NK-92 (cell line): Measurements from ENCODE around the gene AVPR2.

Source experiments
- DNase-seq: peaks from one replicate; lab custom pipeline; 2025; ENCODE audit not compliant: unreplicated experiment; lab: John Stamatoyannopoulos, UW

AVPR2 gene

DNA sequence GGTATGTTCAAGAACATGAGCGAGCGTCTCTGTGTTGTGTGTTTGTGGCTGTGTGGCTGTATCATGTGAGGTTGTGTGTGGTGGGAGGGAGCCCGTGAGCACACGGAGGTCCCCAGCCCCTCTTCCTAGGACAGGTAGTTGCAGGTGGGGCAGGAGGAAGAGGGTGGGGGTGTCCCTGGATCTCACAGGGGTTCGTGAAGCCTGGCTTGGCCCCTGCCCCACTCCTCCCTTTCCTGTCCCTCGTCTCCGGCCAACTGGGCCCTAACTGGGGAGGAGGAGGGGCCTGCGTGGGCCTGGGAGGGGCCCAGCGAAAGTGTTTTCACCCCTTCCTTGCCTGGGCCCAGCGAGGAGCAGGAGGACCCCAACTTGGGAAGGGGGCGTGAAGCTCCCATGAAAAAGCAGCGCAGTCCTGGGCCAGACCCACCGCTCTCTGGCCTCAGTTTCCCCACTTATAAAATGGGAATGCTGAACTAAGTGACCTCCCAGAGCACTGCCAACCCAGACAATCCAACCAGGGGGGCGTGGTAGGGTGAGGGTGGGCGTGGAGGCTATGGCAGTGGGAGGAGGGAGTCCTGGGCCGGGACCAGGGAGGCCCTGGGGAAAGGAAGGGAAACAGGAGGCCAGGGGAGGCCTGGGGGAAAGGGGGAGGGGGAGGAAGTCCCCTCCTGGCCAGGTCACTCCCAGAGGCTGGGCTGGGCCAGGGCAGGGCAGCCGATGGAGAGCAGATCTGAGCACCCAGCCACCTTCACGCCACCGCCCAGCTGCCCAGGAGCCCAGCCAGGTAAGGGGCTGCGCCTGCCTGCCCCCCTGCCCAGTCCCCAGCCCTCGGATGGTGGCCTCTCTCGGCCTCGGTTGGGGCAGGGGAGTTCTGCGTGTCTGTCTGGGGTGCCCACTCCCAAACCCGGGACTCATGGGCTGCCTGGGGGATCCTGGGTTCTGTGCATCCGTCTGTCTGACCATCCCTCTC lies at the start of gene AVPR2:
Gene AVPR2 (plus strand): TSS at position 683 of the 967 bp plus-strand sequence. CDS start 473 bp downstream, outside the sequence.
- DNase-seq = no peak

DNA sequence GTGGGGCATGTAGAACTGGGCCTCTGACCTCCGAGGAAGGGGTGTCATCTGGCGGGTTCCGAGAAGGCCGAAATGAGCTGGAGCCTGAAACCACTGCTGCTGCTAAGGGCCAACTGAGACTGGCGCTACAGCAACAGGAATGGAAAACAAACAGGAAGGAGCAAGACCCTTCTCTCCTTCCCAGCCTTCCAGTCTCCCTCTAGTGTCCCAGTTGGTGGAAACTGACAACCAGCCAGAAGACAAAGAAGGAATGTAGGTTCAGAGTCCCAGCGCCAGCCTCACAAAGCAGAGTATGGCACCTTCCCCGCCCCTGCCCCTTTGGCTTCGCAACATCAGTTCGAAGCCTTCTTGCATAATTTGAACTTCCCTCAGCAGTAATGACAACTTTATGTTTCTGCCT lies 49.8 kb upstream of the AVPR2 start:
- no peak for DNase-seq

- DNase-seq = no peak
These were observed 47.0 kb upstream of the AVPR2 start for GRCh38 chrX:153857348-153857903.

- DNase-seq = no peak
These were observed 43.3 kb upstream of the AVPR2 start for GRCh38 chrX:153861151-153861550.

DNA sequence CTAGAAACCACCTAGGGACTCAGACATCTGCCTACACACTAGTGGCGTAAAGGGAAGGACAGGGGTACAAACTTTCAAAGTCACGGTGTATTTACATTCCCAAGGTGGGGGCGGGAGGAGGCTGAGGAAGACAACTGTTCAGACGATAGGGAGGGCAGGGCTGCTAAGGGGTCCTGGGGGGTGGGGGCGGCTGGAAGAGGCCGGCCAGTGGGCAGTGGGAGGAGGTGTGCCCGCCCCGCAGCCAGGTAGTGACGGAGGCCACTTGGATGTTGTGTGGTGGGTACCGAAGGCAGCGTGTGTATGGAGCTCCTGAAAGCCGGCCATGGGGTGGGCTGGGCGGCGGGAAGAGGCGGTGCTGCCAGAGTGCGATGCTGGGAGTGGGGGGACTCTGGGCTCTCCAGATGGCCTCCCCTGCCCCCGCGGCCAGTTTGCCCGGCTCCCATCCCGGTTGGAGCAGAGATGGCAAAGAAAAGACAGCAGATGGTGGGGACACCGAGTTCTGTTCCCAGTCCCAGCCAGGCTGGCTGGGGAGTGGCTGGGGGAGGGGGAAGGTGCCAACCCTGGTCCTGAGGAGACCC lies 42.7 kb upstream of the AVPR2 start:
- no peak for DNase-seq

DNA sequence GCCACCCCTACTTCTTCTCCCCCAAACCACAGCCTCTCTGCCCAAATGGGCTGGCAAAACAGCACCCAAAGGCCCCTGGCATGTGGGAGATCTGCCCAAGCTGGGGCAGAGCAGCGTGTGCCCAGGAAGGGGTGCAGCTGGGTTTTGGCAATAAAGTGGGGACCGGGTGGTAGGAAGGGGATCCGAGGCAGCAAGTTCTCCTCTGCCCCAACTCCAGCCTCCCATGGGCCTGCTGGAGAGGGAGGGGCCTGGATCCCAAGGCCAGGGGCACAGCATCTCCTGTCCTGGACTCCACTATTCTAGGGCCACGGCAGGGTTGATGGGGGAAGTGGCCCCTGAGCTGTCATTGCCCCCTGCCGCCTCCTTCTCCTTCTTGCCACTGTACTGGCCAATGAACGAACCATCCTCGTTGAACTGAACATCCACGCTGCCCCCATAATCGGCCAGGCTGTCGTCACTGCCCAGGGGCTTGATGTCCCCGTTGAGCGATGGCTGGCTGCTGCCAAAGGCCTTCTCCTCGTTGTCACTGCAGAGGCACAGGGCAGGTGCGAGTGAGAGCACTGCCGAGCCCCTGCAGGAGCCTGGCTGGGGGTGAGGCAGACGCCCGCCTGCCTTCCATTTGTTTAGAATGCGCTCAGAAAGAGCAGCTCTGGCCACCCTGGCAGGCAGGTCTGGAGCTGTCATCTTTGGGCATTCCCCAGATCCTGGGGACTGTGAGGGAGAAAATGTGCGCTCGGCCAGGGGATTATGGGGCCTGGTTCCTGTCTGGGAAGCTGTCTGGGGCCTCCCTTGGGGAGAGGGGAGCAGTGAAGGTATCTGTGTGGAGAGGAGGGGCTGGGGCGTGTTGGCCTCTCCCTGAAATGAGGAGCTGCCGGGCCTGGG lies 41.9 kb upstream of the AVPR2 start:
- no peak for DNase-seq

GRCh38 chrX:153863251-153863991 lies 41.1 kb upstream of the AVPR2 start:
- DNase-seq = no peak

DNA sequence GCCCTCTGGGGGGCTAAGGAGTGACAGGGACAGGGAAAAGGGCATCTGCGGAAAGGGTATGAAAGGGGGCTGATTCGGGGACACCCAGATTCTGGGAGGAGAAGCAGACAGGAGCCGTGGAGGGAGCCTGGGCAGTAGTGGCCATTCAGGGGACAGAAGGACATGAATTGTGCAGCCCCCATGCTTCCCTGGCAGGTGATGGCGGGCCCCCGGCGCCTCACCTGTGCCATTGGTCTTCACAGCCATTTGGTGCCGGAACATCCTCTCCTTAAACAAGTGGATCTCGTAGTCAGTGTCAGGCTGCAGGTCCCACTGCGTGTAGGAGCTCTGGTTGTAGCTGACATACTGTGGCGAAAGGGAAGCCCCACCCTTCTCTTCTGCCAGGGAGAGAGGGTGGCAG lies 40.4 kb upstream of the AVPR2 start:
- no peak for DNase-seq

GRCh38 chrX:153864561-153865320 lies 39.7 kb upstream of the AVPR2 start:
- no peak for DNase-seq

- DNase-seq = no peak
These were observed 39.2 kb upstream of the AVPR2 start for GRCh38 chrX:153865321-153865580.

DNA sequence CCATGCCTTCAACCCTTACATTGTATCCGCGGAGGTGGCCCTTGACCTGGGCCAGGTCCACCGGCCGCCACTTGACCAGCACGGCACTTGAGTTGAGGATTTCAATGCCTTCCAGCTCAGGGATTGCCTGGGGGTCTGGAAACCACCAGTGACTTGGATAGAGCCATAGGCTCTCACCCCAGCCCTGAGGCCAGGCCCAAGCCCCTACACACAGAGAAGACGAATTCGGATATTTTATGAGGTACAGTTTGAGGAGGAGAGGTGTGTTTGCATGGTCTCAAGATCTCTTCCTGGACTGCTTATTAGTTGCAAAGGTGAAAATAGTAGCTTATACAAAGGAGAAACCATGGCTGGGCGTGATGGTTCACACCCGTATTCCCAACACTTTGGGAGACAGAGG lies 38.8 kb upstream of the AVPR2 start:
- no peak for DNase-seq

DNA sequence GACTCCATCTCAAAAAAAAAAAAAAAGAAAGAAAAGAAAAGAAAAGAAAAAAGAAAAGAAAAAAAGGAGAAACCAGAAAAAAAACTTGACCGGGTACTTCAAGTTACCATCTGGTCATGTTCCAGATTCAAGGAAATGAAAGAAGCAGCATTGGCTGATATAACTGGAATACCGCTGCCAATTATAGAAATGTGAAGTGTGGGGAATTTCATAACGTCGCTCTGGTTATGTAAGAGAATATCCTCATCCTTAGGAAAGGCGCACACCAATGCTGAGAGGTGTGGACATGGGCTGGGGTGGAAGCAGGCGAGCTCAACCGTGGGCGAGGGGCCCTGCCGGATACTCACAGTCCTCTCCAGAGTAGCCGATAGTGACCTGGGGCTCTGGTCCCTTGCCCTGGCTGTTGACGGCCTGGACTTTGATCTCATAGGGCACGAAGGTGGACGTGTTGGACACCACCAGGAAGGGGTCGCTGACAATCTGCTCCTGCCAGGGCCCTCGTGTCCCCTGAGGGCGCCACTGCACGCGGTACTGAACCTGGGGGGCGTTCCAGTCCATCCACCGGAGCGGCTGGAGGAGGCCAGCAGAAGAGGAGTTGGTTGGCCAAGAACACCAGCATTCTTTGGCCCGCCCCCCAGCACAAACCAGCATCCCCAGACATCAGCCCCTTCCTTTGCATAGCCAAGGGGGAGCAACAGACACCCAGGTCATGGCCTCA lies 38.0 kb upstream of the AVPR2 start:
- DNase-seq = no peak

GRCh38 chrX:153867139-153867538 lies 37.3 kb upstream of the AVPR2 start:
- no peak for DNase-seq

DNA sequence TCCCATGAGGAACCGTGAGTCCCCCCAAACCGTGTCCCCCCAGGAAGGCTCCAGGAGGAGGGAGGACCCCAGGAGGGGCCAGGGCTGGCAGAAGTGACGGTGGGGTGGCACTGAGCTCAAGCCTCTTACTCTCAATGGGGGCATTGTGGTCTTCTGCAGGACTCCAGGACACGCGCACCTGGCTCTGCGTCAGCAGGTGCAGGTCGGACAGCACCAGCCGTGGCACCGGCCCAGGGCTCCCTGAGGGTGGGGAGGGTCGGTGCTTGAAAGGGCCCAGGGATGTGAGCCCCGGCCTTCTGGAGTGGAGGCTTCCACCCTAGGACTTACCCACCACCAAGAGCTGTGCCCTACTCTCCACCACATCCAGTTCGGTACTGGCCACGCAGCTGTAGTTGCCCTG lies 36.8 kb upstream of the AVPR2 start:
- DNase-seq = no peak

GRCh38 chrX:153868576-153869472 lies 35.6 kb upstream of the AVPR2 start:
- DNase-seq = no peak

DNA sequence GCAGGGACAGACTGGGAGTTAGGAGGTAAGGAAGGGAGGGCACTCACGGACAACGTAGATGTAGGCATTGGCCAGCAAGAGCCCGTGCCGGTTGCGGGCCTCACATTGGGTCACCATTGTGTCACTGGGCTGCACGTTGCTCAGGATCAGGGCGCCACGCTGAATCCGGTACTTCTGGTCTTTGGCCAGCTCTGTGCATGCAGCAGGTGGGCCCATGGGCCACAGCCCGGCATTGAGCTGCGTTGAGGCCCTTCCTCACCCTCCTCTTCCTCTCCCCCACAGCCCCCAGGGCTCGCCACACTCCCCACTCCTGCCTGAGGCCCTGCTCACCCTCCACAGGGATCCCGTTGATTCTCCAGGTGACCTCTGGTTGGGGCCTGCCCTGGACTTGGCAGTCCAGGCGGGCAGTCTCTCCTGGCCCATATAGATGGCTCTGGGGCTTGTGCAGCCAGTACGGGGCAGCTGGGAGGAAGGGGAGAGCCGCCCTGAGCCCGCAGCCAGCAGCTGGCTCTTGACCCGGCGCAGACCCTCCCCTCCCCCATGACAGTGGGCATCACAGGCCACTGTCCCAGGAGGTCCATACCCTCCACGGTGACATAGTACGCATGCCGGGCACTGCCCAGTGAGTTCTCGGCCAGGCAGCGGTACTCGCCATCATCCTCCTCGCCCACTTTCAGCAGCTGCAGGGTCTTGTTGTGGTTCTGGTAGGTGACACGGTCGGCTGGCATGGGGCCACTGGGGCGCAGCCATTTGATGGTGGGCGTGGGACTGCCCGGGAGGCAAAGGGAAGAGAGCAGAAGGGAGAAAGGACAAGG lies 34.8 kb upstream of the AVPR2 start:
- no peak for DNase-seq

DNA sequence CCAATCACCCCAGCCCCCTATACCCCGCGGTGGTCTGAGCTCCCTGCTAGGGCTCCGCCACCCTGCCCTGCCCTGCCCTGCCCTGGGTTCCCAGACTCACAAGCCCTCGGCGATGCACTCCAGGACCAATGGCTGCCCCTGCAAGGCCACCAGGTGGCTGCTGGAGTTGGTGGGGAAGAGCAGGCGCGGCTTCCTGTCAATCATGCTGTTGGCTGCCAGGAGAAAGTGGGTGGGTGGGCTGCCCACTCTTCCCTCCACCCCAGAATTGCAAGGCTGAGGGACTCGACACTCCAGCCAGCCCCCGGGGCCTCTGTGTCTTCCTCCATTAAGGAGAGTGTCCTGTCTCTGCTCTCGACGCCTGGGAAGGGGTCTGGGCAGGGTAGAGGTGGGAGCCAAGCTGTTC lies 34.2 kb upstream of the AVPR2 start:
- DNase-seq = no peak
